Activated CD4-positive, alpha-beta T cell treated with anti-CD3 and anti-CD28 coated beads, Interleukin-10, Interleukin-2, amounts not matched to agents 100 ng/mL and 50 ng/mL, durations not matched to agents 16 hours and 8 hours (primary cell): ENCODE results near the gene LGALS13.

Experiments used
- DNase-seq: peaks from one replicate; pipeline ENCODE4 v3.0.0-alpha.2; 2020

The LGALS13 gene

DNA sequence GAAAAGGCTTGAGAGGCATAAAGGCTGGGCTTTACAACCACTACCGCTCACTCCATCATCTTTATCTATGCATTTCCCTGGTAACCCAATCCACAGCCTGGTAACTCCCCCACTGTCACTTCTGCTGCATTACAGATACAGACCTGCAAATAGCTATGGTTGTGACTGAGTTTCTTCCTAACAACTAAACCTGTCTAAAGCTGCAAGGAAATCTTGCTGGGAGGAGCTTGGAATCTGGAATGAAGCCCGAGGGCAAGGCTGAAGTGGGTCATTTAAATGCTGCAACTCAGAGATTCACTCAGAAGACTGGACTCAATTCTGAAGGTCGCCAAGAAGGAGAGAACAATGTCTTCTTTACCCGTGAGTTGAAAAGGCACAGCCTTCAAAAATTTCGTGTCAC, at the start of gene LGALS13:
TSS of gene LGALS13 (plus strand) at position 301 of the 400 bp plus-strand sequence. CDS start at position 346, 45 bp downstream.
- DNase-seq: no peak

- DNase-seq: no peak
These were observed 49.2 kb upstream of the LGALS13 start for GRCh38 chr19:39553082-39553652.

DNA sequence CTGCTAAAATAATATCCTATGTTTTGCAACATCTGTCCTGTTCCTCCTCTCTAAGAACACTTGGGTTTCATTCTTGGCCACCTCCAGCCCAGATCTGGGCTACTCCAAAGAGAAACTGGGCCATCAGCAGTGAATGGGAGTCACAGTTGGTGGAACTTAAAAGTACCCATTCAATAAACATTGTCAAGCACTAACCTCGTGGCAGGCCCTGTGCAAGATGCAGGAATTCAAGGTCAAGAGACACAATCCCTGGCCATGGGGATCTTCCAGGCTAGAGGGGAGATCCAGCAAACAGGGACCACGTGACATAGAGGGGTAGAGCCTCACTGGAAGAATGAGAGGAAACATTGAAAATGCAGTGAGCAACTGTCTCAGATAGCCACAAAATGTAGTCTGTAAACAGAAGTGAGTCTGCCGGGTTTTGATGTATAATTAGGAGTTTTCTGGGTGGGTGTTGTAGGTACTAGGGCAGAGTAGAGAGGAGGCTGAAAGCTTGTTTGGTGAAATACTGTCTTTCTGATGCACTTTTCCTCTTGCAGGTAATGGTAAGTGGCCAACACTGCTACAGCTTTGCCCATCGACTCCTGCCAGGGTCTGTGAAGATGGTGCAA, 47.5 kb upstream of the LGALS13 start:
- no peak for DNase-seq

GRCh38 chr19:39555883-39556282, 46.4 kb upstream of the LGALS13 start:
- DNase-seq: no peak

- peak; percentile 36 for DNase-seq
These were observed 44.3 kb upstream of the LGALS13 start for GRCh38 chr19:39557811-39558623.

GRCh38 chr19:39558624-39559117, 43.7 kb upstream of the LGALS13 start:
- peak; percentile 31 for DNase-seq

- no peak for DNase-seq
These were observed 38.9 kb upstream of the LGALS13 start for GRCh38 chr19:39563408-39563807.

DNA sequence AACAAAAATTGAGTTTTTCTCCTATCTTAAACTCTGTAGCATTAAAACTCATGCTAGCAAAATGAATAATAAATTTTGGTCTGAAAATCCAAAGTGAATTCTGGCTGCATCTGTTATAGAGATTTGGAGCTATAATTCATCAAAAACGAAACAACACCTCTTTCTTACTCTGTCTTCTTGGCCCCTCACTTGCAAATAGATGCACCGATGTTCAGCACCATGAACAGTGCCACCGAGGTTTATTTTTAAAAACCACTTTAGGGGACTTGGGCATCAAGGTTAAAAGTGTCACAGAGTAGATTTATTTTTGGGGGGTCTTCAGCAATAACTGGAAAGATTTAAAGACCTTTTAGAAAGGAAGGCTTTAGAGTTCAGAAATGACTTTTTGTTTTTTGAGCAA, 36.3 kb upstream of the LGALS13 start:
- no peak for DNase-seq

- DNase-seq: peak; percentile 18
These were observed 33.7 kb upstream of the LGALS13 start for GRCh38 chr19:39568604-39569003.

- peak; percentile 34 for DNase-seq
These were observed 19.9 kb upstream of the LGALS13 start for GRCh38 chr19:39582442-39582841.

GRCh38 chr19:39582891-39583625, 19.3 kb upstream of the LGALS13 start:
- peak; percentile 43 for DNase-seq

GRCh38 chr19:39587496-39587895, 14.8 kb upstream of the LGALS13 start:
- no peak for DNase-seq

- DNase-seq: no peak
These were observed 14.3 kb upstream of the LGALS13 start for GRCh38 chr19:39588066-39588465.

- no peak for DNase-seq
These were observed 12.1 kb upstream of the LGALS13 start for GRCh38 chr19:39590265-39590664.

- no peak for DNase-seq
These were observed 9.9 kb upstream of the LGALS13 start for GRCh38 chr19:39592381-39592780.

DNA sequence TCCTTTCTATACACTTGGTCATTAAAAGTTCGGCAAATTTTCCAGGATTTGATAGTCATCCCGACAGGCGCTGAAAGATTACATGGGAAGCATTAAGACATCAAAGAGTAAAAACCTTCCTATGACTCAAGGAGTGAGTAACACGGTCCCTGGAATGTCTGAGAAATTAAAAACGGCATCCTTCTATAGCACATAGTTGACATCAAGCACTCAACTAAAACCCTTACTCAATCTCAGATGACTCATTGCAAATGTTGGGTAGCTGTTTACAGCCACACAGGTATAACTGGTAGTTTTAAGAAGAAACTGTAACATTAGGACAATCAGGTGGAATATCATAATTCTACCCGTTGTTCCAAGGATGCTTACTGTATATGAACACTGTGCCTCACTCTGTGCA, 6.4 kb upstream of the LGALS13 start:
- DNase-seq: no peak

DNA sequence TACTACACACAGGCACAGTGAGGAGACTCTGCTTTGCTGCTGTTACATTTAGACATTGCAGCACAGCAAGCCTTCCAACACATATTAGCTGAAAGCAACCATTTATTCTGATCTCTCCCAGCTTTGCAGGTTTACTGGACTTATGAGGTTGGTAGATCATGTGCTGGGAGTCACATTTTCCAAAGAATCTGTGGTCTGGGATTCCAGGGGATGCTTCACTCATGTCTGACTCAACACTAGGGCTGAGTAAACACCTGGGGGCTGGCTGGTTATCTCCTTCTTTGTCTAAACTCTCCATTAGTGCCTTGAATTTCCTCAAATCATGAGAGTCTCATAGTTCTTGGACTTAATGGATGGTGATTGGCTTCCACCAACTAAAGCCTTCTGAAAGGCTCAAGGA, 5.4 kb upstream of the LGALS13 start:
- DNase-seq: no peak

DNA sequence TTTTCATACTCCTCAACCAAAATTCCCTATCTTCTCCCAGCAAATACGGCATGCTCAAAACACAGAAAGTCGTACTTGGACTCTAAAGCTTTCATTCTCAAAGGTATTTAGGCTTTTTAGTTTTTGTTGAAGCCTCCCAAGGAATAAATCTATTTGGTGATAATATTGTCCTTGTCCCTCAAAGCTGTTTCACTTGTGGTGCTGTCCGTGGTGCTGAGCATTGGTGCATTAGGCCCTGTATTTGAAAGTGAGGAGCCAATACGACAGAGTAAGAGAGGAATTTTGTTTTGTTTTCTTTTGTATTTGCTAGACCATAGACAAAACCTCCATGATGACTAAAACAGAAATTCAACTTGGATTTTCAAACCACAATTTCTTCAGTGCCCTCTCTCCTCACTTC, 3.2 kb upstream of the LGALS13 start:
- peak; percentile 21 for DNase-seq

DNA sequence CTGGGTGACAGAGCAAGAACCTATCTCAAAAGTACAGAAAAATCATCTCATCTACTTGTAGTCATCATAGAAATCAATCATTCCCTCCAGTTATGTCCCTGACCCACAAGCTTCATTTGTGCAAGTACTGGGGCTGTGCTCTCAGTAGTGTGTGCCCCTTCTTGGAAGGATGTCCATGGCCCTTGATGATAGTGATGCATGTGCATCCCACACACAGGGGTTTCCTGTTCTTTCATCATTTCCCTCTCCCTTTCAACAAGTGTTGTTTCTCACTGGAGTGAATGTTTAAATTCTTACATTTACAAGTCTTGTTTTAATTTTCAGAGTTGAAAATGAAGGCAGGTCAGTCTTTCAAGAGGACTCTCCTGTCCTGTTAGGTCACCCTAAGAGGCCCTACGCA, 1.5 kb downstream of the LGALS13 start:
- DNase-seq: no peak

GRCh38 chr19:39607021-39607420, 4.7 kb downstream of the LGALS13 start:
- DNase-seq: no peak

DNA sequence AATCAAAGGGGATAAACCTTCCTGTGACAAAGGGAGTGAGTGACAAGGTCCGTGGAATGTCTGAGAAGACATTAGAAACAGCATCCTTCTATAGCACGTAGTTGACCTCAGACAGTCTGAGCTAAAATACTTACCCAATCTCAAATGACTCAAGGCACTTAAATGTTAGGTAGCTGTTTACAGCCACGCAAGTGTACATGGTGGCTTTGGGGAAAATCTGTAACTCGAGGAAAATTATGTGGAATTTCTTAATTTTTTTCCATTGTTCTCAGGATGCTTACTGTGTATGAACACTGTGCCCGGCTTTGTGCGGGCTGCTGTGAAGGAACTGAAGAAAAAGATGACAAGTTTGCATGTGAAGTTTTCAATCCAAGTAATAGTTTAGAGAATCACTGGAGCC, 5.2 kb downstream of the LGALS13 start:
- DNase-seq: no peak

DNA sequence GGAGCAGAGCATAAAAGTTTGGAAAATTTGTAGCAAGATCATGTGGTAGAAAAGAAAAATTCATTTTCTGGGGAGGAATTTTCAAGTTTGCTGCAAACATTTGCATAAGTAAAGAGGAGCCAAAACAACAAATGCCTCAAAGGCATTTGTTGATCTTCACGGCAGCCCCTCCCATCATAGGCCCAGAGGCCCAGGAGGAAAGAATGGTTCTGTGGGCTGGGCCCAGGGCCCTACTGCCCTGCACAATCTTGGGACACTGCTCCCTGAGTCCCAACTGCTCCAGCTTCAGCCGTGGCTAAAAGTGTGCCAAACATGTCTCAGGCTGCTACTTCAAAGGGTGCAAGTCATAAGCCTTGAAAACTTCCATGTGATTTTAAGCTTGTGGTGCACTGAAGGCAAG, 11.3 kb downstream of the LGALS13 start:
- DNase-seq: no peak

- DNase-seq: no peak
These were observed 15.4 kb downstream of the LGALS13 start for GRCh38 chr19:39617745-39618144.
